ENCODE measurements around the gene CIP2A. TPM values are rescaled to one million over a fixed set of nuclear protein-coding genes. Genes with fewer than 3 reads are reported as not detected.

The CIP2A gene
- total RNA-seq, 1 donor from 2014 or later, result 8.6 TPM

DNA sequence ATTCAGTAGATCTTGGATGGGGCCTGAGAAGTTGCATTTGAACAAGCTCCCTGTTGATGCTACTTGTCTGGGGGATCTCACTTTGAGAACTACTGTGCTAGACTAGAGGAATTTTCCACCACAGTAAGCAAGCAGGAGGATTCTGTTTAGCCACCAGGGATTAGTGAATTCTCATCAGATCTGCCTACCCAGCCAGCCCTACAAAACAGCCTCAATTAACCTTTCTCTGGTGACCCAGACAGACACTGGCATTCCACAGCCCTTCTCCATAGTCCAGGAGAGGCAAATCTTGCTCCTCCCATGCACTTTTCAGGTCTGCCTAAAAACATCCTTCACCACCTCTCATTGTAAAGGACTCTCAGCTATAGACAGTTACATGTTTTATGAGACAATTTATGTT is 62.1 kb downstream of the CIP2A start:
- Histone ChIP-seq H3K9me3 (ENCODE audit: insufficient read depth, low read depth, low read length) (no peaks in the 10 kb centered on the region), H3K4me2 (ENCODE audit: low read length) (no peak overlapping the region), H3K27ac (ENCODE audit: low read depth, low read length) (no peak overlapping the region), H3K79me2 (ENCODE audit: insufficient read depth, low read length) (no peaks in the 10 kb centered on the region), H3K27me3 (ENCODE audit: insufficient read depth, low read length) (no peaks in the 10 kb centered on the region), H3K4me3 (ENCODE audit: insufficient read depth, low read depth, low read length) (no peak overlapping the region), H2AFZ (ENCODE audit: low read depth, low read length) (no peak overlapping the region), H3K9ac (ENCODE audit: low read length) (no peak overlapping the region), H3K4me1 (ENCODE audit: insufficient read depth, low read length) (no peaks in the 10 kb centered on the region), H3K36me3 (ENCODE audit: insufficient read depth, low read length) (no peaks in the 10 kb centered on the region), H4K20me1 (ENCODE audit: insufficient read depth, low read length) (no peaks in the 10 kb centered on the region)
- Mint-ChIP-seq H3K27me3 (ENCODE audit: low read depth, unreplicated experiment) (no peaks in the 10 kb centered on the region), H3K36me3 (ENCODE audit: low read depth, unreplicated experiment) (no peaks in the 10 kb centered on the region), H3K27ac (ENCODE audit: unreplicated experiment) (no peak overlapping the region), H3K4me3 (ENCODE audit: unreplicated experiment) (no peak overlapping the region), H3K4me1 (ENCODE audit: low read depth, unreplicated experiment) (peaks cover 4% of the 10 kb centered on the region), H3K9me3 (ENCODE audit: unreplicated experiment) (no peaks in the 10 kb centered on the region)
- no peak for FAIRE-seq
- TF ChIP-seq, protein P1, sequence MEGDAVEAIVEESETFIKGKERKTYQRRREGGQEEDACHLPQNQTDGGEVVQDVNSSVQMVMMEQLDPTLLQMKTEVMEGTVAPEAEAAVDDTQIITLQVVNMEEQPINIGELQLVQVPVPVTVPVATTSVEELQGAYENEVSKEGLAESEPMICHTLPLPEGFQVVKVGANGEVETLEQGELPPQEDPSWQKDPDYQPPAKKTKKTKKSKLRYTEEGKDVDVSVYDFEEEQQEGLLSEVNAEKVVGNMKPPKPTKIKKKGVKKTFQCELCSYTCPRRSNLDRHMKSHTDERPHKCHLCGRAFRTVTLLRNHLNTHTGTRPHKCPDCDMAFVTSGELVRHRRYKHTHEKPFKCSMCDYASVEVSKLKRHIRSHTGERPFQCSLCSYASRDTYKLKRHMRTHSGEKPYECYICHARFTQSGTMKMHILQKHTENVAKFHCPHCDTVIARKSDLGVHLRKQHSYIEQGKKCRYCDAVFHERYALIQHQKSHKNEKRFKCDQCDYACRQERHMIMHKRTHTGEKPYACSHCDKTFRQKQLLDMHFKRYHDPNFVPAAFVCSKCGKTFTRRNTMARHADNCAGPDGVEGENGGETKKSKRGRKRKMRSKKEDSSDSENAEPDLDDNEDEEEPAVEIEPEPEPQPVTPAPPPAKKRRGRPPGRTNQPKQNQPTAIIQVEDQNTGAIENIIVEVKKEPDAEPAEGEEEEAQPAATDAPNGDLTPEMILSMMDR (IDR thresholded peaks at IDR 0.05; ENCODE audit: insufficient read depth, low read depth, low read length), result no peak
- no peak for TF ChIP-seq EZH2 (IDR thresholded peaks at IDR 0.05; ENCODE audit: insufficient read depth, low read length)
- no peak for DNase-seq (ENCODE audit: low read depth)

DNA sequence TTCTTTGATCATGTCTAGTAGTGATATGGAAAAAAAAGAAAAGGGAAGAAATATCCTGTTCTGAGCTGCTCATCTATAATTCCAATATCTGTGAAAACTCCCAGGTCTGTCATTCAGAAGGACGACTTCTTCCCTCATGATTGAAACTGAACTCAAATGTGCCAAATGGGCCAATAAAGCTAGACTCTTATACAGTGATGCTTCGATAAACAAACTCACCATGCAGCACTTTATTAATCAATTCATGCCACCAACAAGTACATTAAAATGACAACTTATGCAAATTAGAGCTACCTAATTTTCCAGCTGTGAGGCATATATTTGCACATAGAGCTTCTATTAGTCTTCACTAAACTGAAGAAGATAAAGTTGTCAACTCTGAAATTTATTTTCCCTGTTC is 63.3 kb downstream of the CIP2A start:
- no peaks in the 10 kb centered on the region for H3K9me3 ChIP-seq (ENCODE audit: insufficient read depth, low read depth, low read length)
- H3K4me1 Mint-ChIP-seq (ENCODE audit: low read depth, unreplicated experiment), result peaks cover 4% of the 10 kb centered on the region
- no peak overlapping the region for H3K27ac ChIP-seq (ENCODE audit: low read depth, low read length)
- no peaks in the 10 kb centered on the region for H3K9me3 Mint-ChIP-seq (ENCODE audit: unreplicated experiment)
- no peak overlapping the region for H3K9ac ChIP-seq (ENCODE audit: low read length)
- DNase-seq (ENCODE audit: low read depth) (no peak), FAIRE-seq (no peak)
- TF ChIP-seq, protein P1 (IDR thresholded peaks at IDR 0.05; ENCODE audit: insufficient read depth, low read depth, low read length), result no peak
- TF ChIP-seq EZH2 (IDR thresholded peaks at IDR 0.05; ENCODE audit: insufficient read depth, low read length), result no peak
- no peak overlapping the region for H3K4me3 ChIP-seq (ENCODE audit: insufficient read depth, low read depth, low read length)
- H4K20me1 ChIP-seq (ENCODE audit: insufficient read depth, low read length), result no peaks in the 10 kb centered on the region
- no peaks in the 10 kb centered on the region for H3K79me2 ChIP-seq (ENCODE audit: insufficient read depth, low read length)
- H3K36me3 ChIP-seq (ENCODE audit: insufficient read depth, low read length), result no peaks in the 10 kb centered on the region
- H2AFZ ChIP-seq (ENCODE audit: low read depth, low read length), result no peak overlapping the region
- no peak overlapping the region for H3K4me2 ChIP-seq (ENCODE audit: low read length)
- no peaks in the 10 kb centered on the region for H3K27me3 Mint-ChIP-seq (ENCODE audit: low read depth, unreplicated experiment)
- no peak overlapping the region for H3K4me3 Mint-ChIP-seq (ENCODE audit: unreplicated experiment)
- H3K4me1 ChIP-seq (ENCODE audit: insufficient read depth, low read length), result no peaks in the 10 kb centered on the region
- no peak overlapping the region for H3K27ac Mint-ChIP-seq (ENCODE audit: unreplicated experiment)
- no peaks in the 10 kb centered on the region for H3K27me3 ChIP-seq (ENCODE audit: insufficient read depth, low read length)
- no peaks in the 10 kb centered on the region for H3K36me3 Mint-ChIP-seq (ENCODE audit: low read depth, unreplicated experiment)

DNA sequence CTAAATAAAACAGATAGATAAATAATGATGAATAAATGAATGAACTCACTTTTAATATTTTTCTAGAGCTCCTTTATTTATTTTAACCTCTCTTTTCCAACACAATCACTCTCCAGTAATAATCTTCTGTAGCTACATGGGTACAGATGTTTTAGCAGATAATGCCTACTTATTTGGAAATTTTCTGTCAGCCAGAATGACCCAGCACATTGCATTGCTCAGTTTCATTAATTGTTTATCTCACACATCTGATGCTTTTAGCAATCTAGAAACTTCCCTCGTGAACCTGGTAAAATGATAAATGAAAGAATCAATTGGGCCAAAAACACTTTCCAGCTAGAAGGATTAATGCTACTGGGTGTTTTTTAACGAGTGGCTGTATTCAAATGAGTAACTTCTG is 64.0 kb downstream of the CIP2A start:
- Mint-ChIP-seq H3K9me3 (ENCODE audit: unreplicated experiment) (no peaks in the 10 kb centered on the region), H3K4me3 (ENCODE audit: unreplicated experiment) (no peak overlapping the region), H3K36me3 (ENCODE audit: low read depth, unreplicated experiment) (no peaks in the 10 kb centered on the region), H3K27me3 (ENCODE audit: low read depth, unreplicated experiment) (no peaks in the 10 kb centered on the region), H3K4me1 (ENCODE audit: low read depth, unreplicated experiment) (peaks cover 4% of the 10 kb centered on the region), H3K27ac (ENCODE audit: unreplicated experiment) (no peak overlapping the region)
- no peaks in the 10 kb centered on the region for H4K20me1 ChIP-seq (ENCODE audit: insufficient read depth, low read length)
- H3K9ac ChIP-seq (ENCODE audit: low read length), result no peak overlapping the region
- H3K79me2 ChIP-seq (ENCODE audit: insufficient read depth, low read length), result no peaks in the 10 kb centered on the region
- no peak overlapping the region for H3K4me2 ChIP-seq (ENCODE audit: low read length)
- no peak for DNase-seq (ENCODE audit: low read depth)
- no peak for FAIRE-seq
- no peak overlapping the region for H3K4me3 ChIP-seq (ENCODE audit: insufficient read depth, low read depth, low read length)
- no peaks in the 10 kb centered on the region for H3K4me1 ChIP-seq (ENCODE audit: insufficient read depth, low read length)
- H3K36me3 ChIP-seq (ENCODE audit: insufficient read depth, low read length), result no peaks in the 10 kb centered on the region
- no peaks in the 10 kb centered on the region for H3K9me3 ChIP-seq (ENCODE audit: insufficient read depth, low read depth, low read length)
- H3K27ac ChIP-seq (ENCODE audit: low read depth, low read length), result no peak overlapping the region
- no peak for TF ChIP-seq EZH2 (IDR thresholded peaks at IDR 0.05; ENCODE audit: insufficient read depth, low read length)
- TF ChIP-seq, protein P1 (IDR thresholded peaks at IDR 0.05; ENCODE audit: insufficient read depth, low read depth, low read length), result no peak
- H2AFZ ChIP-seq (ENCODE audit: low read depth, low read length), result no peak overlapping the region
- H3K27me3 ChIP-seq (ENCODE audit: insufficient read depth, low read length), result no peaks in the 10 kb centered on the region

All from astrocyte (in vitro differentiated cells and primary cell).